ENCODE measurements around the gene LPAR5.

DNA sequence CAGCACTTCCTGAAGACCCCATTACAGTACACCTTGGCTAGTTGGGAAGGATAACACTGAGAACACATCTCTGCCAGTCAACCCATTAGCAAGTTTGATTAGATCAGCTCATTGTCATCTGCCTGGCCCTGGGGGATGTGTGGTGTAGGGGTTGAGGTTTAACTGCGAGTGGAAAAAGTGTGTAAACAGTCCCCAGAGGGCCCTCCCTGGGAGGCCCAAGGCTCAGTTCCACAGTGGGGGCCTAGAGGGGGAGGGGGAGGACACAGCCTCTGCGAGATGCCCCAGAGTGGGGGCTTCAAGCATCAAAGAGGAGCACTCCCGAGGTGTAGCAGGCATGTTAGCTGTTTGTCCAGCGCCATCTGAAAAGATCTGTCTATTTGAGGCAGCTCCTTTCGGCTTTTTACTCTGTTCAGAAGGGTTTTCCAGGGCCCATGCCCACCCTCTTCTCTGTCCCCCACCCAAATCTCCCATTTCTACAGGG is 344 bp downstream of the LPAR5 start:
- TF ChIP-seq, protein P1, sequence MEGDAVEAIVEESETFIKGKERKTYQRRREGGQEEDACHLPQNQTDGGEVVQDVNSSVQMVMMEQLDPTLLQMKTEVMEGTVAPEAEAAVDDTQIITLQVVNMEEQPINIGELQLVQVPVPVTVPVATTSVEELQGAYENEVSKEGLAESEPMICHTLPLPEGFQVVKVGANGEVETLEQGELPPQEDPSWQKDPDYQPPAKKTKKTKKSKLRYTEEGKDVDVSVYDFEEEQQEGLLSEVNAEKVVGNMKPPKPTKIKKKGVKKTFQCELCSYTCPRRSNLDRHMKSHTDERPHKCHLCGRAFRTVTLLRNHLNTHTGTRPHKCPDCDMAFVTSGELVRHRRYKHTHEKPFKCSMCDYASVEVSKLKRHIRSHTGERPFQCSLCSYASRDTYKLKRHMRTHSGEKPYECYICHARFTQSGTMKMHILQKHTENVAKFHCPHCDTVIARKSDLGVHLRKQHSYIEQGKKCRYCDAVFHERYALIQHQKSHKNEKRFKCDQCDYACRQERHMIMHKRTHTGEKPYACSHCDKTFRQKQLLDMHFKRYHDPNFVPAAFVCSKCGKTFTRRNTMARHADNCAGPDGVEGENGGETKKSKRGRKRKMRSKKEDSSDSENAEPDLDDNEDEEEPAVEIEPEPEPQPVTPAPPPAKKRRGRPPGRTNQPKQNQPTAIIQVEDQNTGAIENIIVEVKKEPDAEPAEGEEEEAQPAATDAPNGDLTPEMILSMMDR (conservative IDR thresholded peaks at IDR 0.05 in 1 of 2, IDR thresholded peaks at IDR 0.05 in 1 of 2; ENCODE audit: low read depth in 1 of 2, low read length in 2 of 2): no peak
- TF ChIP-seq EZH2 (IDR thresholded peaks at IDR 0.05; ENCODE audit: low read length, missing control alignments): no peak
